H1 (cell line): Measurements from ENCODE around the gene ARHGAP15. TPM values are rescaled to one million over a fixed set of nuclear protein-coding genes. Genes with fewer than 3 reads are reported as not detected.

Experiments
- CTCF ChIA-PET: fragments of 300-600 bp; sonication (Branson Sonifier 250); formaldehyde crosslinking; loops from one replicate; lab custom pipeline; 2021; ENCODE audit not compliant: partially characterized antibody; lab: Charles Lee
- POLR2A ChIA-PET: fragments of 300-600 bp; sonication (Branson Sonifier 250); formaldehyde crosslinking; loops from one replicate; lab custom pipeline; 2021; ENCODE audit warnings: inconsistent platforms; ENCODE audit not compliant: partially characterized antibody; lab: Charles Lee
- DNase-seq, 2 experiments: peaks; one replicate each; pipeline versions ENCODE4 v3.0.0 to v3.0.0-alpha.2; 2010 to 2022; ENCODE audit warnings: low spot score in 2 of 2, low read depth in 1 of 2, mixed read lengths in 1 of 2
- FAIRE-seq: peaks from 2 replicates; lab custom pipeline; 2011; peaks lifted over from hg19 to GRCh38; lab: Jason Lieb, UNC
- H2AFZ ChIP-seq: 2 replicates; pipeline ENCODE4 v1.8.1; 2012; ENCODE audit warnings: low read length, inconsistent platforms
- H2AK5ac ChIP-seq: 2 replicates; pipeline ENCODE4 v1.6.1; 2013; ENCODE audit warnings: low read depth, low read length
- H2BK120ac ChIP-seq: replicated peaks from 2 replicates; pipeline ENCODE3; 2013; ENCODE audit warnings: low read depth, low read length, inconsistent platforms
- H2BK12ac ChIP-seq: 2 replicates; pipeline ENCODE4 v1.6.1; 2013; ENCODE audit warnings: low read depth, low read length
- H2BK15ac ChIP-seq: 2 replicates; pipeline ENCODE4 v1.6.1; 2013; ENCODE audit warnings: low read length
- H2BK20ac ChIP-seq: 2 replicates; pipeline ENCODE4 v1.6.1; 2013; ENCODE audit warnings: low read length
- H2BK5ac ChIP-seq: 2 replicates; pipeline ENCODE4 v1.6.1; 2013; ENCODE audit warnings: low read depth, low read length
- H3K14ac ChIP-seq: 2 replicates; pipeline ENCODE4 v1.6.1; 2013; ENCODE audit warnings: inconsistent platforms; ENCODE audit not compliant: insufficient read length
- H3K18ac ChIP-seq: 2 replicates; pipeline ENCODE4 v1.6.1; 2013; ENCODE audit warnings: low read length; ENCODE audit errors: extremely low read depth
- H3K23ac ChIP-seq: 2 replicates; pipeline ENCODE4 v1.6.1; 2013; ENCODE audit warnings: inconsistent platforms; ENCODE audit not compliant: insufficient read length
- H3K23me2 ChIP-seq: 2 replicates; pipeline ENCODE4 v1.6.1; 2013; ENCODE audit warnings: low read depth, low read length
- H3K27ac ChIP-seq: 2 replicates; pipeline ENCODE4 v1.6.1; 2011; ENCODE audit warnings: low read depth, low read length, inconsistent platforms
- H3K27me3 ChIP-seq, 4 experiments: replicated peaks in 1 of 4; 1 replicate in 1 of 4; 2 replicates in 3 of 4; pipeline versions ENCODE4 v1.6.1 to v1.8.1; 2011 to 2013; ENCODE audit warnings: low read length in 3 of 4, mild to moderate bottlenecking in 3 of 4, inconsistent platforms in 2 of 4, mixed read lengths in 2 of 4, moderate library complexity in 1 of 4; ENCODE audit not compliant: control insufficient read depth in 3 of 4, insufficient read depth in 3 of 4; ENCODE audit errors: extremely low read depth in 1 of 4
- H3K36me3 ChIP-seq, 4 experiments: 2 replicates each; pipeline versions ENCODE4 v1.6.1 to v1.8.1; 2011 to 2013; ENCODE audit warnings: mild to moderate bottlenecking in 4 of 4, low read length in 3 of 4, moderate library complexity in 2 of 4, control low read depth in 1 of 4, inconsistent platforms in 1 of 4; ENCODE audit not compliant: insufficient read depth in 4 of 4, control insufficient read depth in 2 of 4
- H3K4ac ChIP-seq: replicated peaks from 2 replicates; pipeline ENCODE3; 2013; ENCODE audit warnings: low read length, low read depth, mixed read lengths, inconsistent platforms; ENCODE audit not compliant: insufficient read length
- H3K4me1 ChIP-seq, 4 experiments: replicated peaks in 1 of 4; 1 replicate in 1 of 4; 2 replicates in 3 of 4; pipeline versions ENCODE4 v1.6.1 to v1.8.1; 2011 to 2013; ENCODE audit warnings: low read length in 3 of 4, inconsistent platforms in 2 of 4, mixed read lengths in 1 of 4; ENCODE audit not compliant: insufficient read depth in 4 of 4, control insufficient read depth in 3 of 4
- H3K4me2 ChIP-seq, 2 experiments: 2 replicates each; pipeline versions ENCODE4 v1.6.1 to v1.8.1; 2011 to 2013; ENCODE audit warnings: low read depth in 2 of 2, low read length in 2 of 2, control low read depth in 1 of 2, inconsistent platforms in 1 of 2, mild to moderate bottlenecking in 1 of 2; ENCODE audit not compliant: insufficient read depth in 1 of 2
- H3K4me3 ChIP-seq, 4 experiments: fragments of 200-600, 300-600 bp in 1 of 4; sonication (generic), shearing (Covaris generic), sonication (Bioruptor Twin) in 1 of 4; 2 replicates each; pipeline versions ENCODE4 v1.5.1 to v1.8.1; 2011 to 2016; ENCODE audit warnings: low read length in 4 of 4, low read depth in 3 of 4, control low read depth in 2 of 4, inconsistent platforms in 2 of 4, mild to moderate bottlenecking in 2 of 4, mixed read lengths in 1 of 4, moderate library complexity in 1 of 4; ENCODE audit not compliant: insufficient read depth in 2 of 4; ENCODE audit errors: extremely low read depth in 1 of 4
- H3K56ac ChIP-seq: replicated peaks from 2 replicates; pipeline ENCODE3; 2013; ENCODE audit warnings: low read depth, mild to moderate bottlenecking, mixed read lengths, low read length, inconsistent platforms; ENCODE audit not compliant: insufficient read length
- H3K79me1 ChIP-seq: 2 replicates; pipeline ENCODE4 v1.6.1; 2013; ENCODE audit warnings: low read depth, low read length, control low read depth
- H3K79me2 ChIP-seq, 2 experiments: 2 replicates each; pipeline versions ENCODE4 v1.6.1 to v1.8.1; 2012 to 2013; ENCODE audit warnings: low read length in 2 of 2, mild to moderate bottlenecking in 2 of 2, inconsistent platforms in 1 of 2; ENCODE audit not compliant: insufficient read depth in 2 of 2, control insufficient read depth in 1 of 2
- H3K9ac ChIP-seq, 4 experiments: replicated peaks in 1 of 4; 1 replicate in 1 of 4; 2 replicates in 3 of 4; pipeline versions ENCODE4 v1.6.1 to v1.8.1; 2011 to 2013; ENCODE audit warnings: low read depth in 3 of 4, low read length in 3 of 4, control low read depth in 2 of 4, mild to moderate bottlenecking in 2 of 4, moderate library complexity in 2 of 4, inconsistent platforms in 1 of 4; ENCODE audit errors: extremely low read depth in 1 of 4
- H3K9me3 ChIP-seq, 2 experiments: 2 replicates each; pipeline versions ENCODE4 v1.6.1 to v1.8.1; 2012 to 2013; ENCODE audit warnings: mild to moderate bottlenecking in 2 of 2, moderate library complexity in 2 of 2, control low read depth in 1 of 2, inconsistent platforms in 1 of 2, low read depth in 1 of 2, low read length in 1 of 2, mixed read lengths in 1 of 2; ENCODE audit not compliant: insufficient read depth in 2 of 2
- H4K20me1 ChIP-seq, 2 experiments: replicated peaks in 1 of 2; 2 replicates each; pipeline versions ENCODE3 to v1.8.1; 2011 to 2013; ENCODE audit warnings: inconsistent platforms in 2 of 2, low read length in 2 of 2, mild to moderate bottlenecking in 1 of 2; ENCODE audit not compliant: insufficient read depth in 2 of 2, control insufficient read depth in 1 of 2
- H4K5ac ChIP-seq: 2 replicates; pipeline ENCODE4 v1.6.1; 2013; ENCODE audit warnings: low read length, low read depth, mixed read lengths, inconsistent platforms; ENCODE audit not compliant: insufficient read length
- H4K8ac ChIP-seq: 2 replicates; pipeline ENCODE4 v1.8.0; 2013; ENCODE audit warnings: mild to moderate bottlenecking, moderate library complexity, low read length, inconsistent platforms; ENCODE audit not compliant: insufficient read depth; ENCODE audit errors: extremely low read depth
- H4K91ac ChIP-seq: replicated peaks from 2 replicates; pipeline ENCODE3; 2013; ENCODE audit warnings: low read length, mixed read lengths, inconsistent platforms; ENCODE audit not compliant: insufficient read length
- JUND ChIP-seq: IDR thresholded peaks from 2 replicates; pipeline ENCODE4 v1.6.1; 2011; ENCODE audit warnings: mild to moderate bottlenecking, improper control_type of control experiment, low read length
- WGBS, 2 experiments: shearing (Covaris generic) in 1 of 2; methylation state at CpG; one replicate each; pipeline versions ENCODE4 v1.1.6 to v1.1.7; 2013 to 2015; ENCODE audit warnings: low lambda C conversion rate in 2 of 2, mixed read lengths in 2 of 2, inconsistent platforms in 1 of 2, low coverage in 1 of 2, missing lambda C conversion rate in 1 of 2; ENCODE audit not compliant: insufficient replicate concordance in 2 of 2, insufficient coverage in 1 of 2, insufficient read length in 1 of 2; ENCODE audit errors: extremely low coverage in 1 of 2, missing lambda C conversion rate in 1 of 2; 5-methylcytosine and 5-hydroxymethylcytosine counted together
- polyA plus RNA-seq, 7 experiments: library from polyadenylated mRNA; depleted of rRNA in 3 of 7; stranded (reverse) in 5 of 7; unstranded in 2 of 7; fragments of >200 nt in 5 of 7; fragments of 200-250 nt in 2 of 7; gene quantifications; 1 replicate in 5 of 7; 2 replicates in 1 of 7; 4 replicates in 1 of 7; pipeline versions ENCODE4 v1.2.1 to v1.2.3, GENCODE V29; 2011 to 2013; ENCODE audit warnings: missing spikeins in 2 of 7, mixed read lengths in 2 of 7
- total RNA-seq: library from RNA; stranded (reverse); fragmentation: NEBNext Ultra II Directional; extraction: Animal tissue kit (Norgen Biotek cat#: 25700); gene quantifications from 2 replicates; pipeline ENCODE4 v1.2.1, GENCODE V29; 2021

Gene ARHGAP15
- total and polyA plus RNA-seq, 2 of the 8 experiments (the other 6 are each of a cell fraction or from before 2014, with no cell fraction given): not detected

- WGBS, 2 experiments: 90% methylated on average over 3 of the region's 3 CpGs; no CpG with 5 or more reads in 1 of the 2 experiments
Measured at GRCh38 chr2:143157418-143157817, 28.2 kb downstream of the ARHGAP15 start.

More at GRCh38 chr2:143157418-143157817, 28.2 kb downstream of the ARHGAP15 start:
- H2BK5ac ChIP-seq: no peak overlapping the region
- no peaks in the 10 kb centered on the region for H4K20me1 ChIP-seq
- H3K4me1 ChIP-seq: no peaks in the 10 kb centered on the region
- H3K4me2 ChIP-seq: no peak overlapping the region
- no peak overlapping the region for H3K4me3 ChIP-seq
- no peak overlapping the region for H4K91ac ChIP-seq
- H3K18ac ChIP-seq: no peak overlapping the region
- H3K56ac ChIP-seq: no peak overlapping the region
- H4K8ac ChIP-seq: no peak overlapping the region
- H3K9ac ChIP-seq: no peak overlapping the region
- no peaks in the 10 kb centered on the region for H3K79me1 ChIP-seq
- FAIRE-seq (no peak), DNase-seq (no peak)
- H3K27me3 ChIP-seq: no peaks in the 10 kb centered on the region
- no peak overlapping the region for H2BK12ac ChIP-seq
- no peak overlapping the region for H3K23ac ChIP-seq
- H2BK20ac ChIP-seq: no peak overlapping the region
- H3K4ac ChIP-seq: no peak overlapping the region
- no peak overlapping the region for H3K14ac ChIP-seq
- H2BK15ac ChIP-seq: no peak overlapping the region
- no peak for TF ChIP-seq JUND
- no peaks in the 10 kb centered on the region for H3K9me3 ChIP-seq
- POLR2A ChIA-PET: no interaction called here
- CTCF ChIA-PET: interaction anchor here (1.2 to 8.9 kb wide), 7 partner anchors 9 to 127 kb away, joined by 3 to 164 read pairs (median 8); no protein-coding TSS in a partner anchor
- no peak overlapping the region for H4K5ac ChIP-seq
- H3K36me3 ChIP-seq: no peaks in the 10 kb centered on the region
- H2BK120ac ChIP-seq: no peak overlapping the region
- H3K23me2 ChIP-seq: no peaks in the 10 kb centered on the region
- H3K27ac ChIP-seq: no peak overlapping the region
- H2AK5ac ChIP-seq: no peak overlapping the region
- H2AFZ ChIP-seq: no peak overlapping the region
- no peaks in the 10 kb centered on the region for H3K79me2 ChIP-seq
